HEK293 (cell line): ENCODE data around the gene LIMA1.

ENCODE experiments used
- BCL11A ChIP-seq: fragments of 450-650 bp; formaldehyde crosslinking; IDR thresholded peaks from 2 replicates; pipeline ENCODE4 v1.5.1; 2016; ENCODE audit warnings: low read depth, missing biosample characterization, missing genetic modification characterization
- FEZF1 ChIP-seq: fragments of 450-650 bp; formaldehyde crosslinking; IDR thresholded peaks from 2 replicates; pipeline ENCODE4 v1.5.1; 2016; ENCODE audit warnings: missing biosample characterization, missing genetic modification characterization
- IKZF3 ChIP-seq: fragments of 450-650 bp; IDR thresholded peaks from 2 replicates; pipeline ENCODE4 v1.5.0; 2018; ENCODE audit warnings: missing biosample characterization, mild to moderate bottlenecking, missing genetic modification characterization, moderate library complexity
- PRDM2 ChIP-seq: fragments of 450-650 bp; formaldehyde crosslinking; IDR thresholded peaks from 2 replicates; pipeline ENCODE4 v1.5.1; 2016; ENCODE audit warnings: missing biosample characterization, missing genetic modification characterization, borderline replicate concordance
- REPIN1 ChIP-seq: fragments of 450-650 bp; formaldehyde crosslinking; IDR thresholded peaks from 2 replicates; pipeline ENCODE4 v1.5.1; 2017; ENCODE audit warnings: missing biosample characterization, missing genetic modification characterization, low read depth
- ZBTB11 ChIP-seq: fragments of 450-650 bp; formaldehyde crosslinking; conservative IDR thresholded peaks from 2 replicates; pipeline ENCODE4 v1.5.1; 2016; ENCODE audit warnings: low read depth, missing biosample characterization, missing genetic modification characterization
- ZFP37 ChIP-seq: fragments of 450-650 bp; formaldehyde crosslinking; IDR thresholded peaks from 2 replicates; pipeline ENCODE4 v1.5.1; 2016; ENCODE audit warnings: missing biosample characterization, missing genetic modification characterization
- ZNF112 ChIP-seq: fragments of 450-650 bp; formaldehyde crosslinking; IDR thresholded peaks from 2 replicates; pipeline ENCODE4 v1.5.0; 2017; ENCODE audit warnings: missing biosample characterization, missing genetic modification characterization
- ZNF146 ChIP-seq: fragments of 450-650 bp; formaldehyde crosslinking; IDR thresholded peaks from 2 replicates; pipeline ENCODE4 v1.5.1; 2016; ENCODE audit warnings: missing biosample characterization, missing genetic modification characterization
- ZNF155 ChIP-seq: fragments of 450-650 bp; formaldehyde crosslinking; IDR thresholded peaks from 2 replicates; pipeline ENCODE4 v1.5.1; 2016; ENCODE audit warnings: missing biosample characterization, missing genetic modification characterization
- ZNF202 ChIP-seq: fragments of 450-650 bp; formaldehyde crosslinking; IDR thresholded peaks from 2 replicates; pipeline ENCODE4 v1.5.1; 2016; ENCODE audit warnings: missing biosample characterization, missing genetic modification characterization, borderline replicate concordance
- ZNF280C ChIP-seq: fragments of 450-650 bp; formaldehyde crosslinking; IDR thresholded peaks from 2 replicates; pipeline ENCODE4 v1.5.1; 2016; ENCODE audit warnings: missing biosample characterization, missing genetic modification characterization
- ZNF280D ChIP-seq: fragments of 450-650 bp; formaldehyde crosslinking; IDR thresholded peaks from 2 replicates; pipeline ENCODE4 v1.5.1; 2016; ENCODE audit warnings: missing biosample characterization, missing genetic modification characterization
- ZNF292 ChIP-seq: fragments of 450-650 bp; formaldehyde crosslinking; IDR thresholded peaks from 2 replicates; pipeline ENCODE4 v1.5.1; 2016; ENCODE audit warnings: low read depth, missing biosample characterization, missing genetic modification characterization, borderline replicate concordance
- ZNF341 ChIP-seq: fragments of 450-650 bp; formaldehyde crosslinking; IDR thresholded peaks from 2 replicates; pipeline ENCODE4; 2016; ENCODE audit warnings: low read depth, missing biosample characterization, missing genetic modification characterization
- ZNF394 ChIP-seq: fragments of 450-650 bp; formaldehyde crosslinking; IDR thresholded peaks from 2 replicates; pipeline ENCODE4 v1.5.1; 2016; ENCODE audit warnings: missing biosample characterization, missing genetic modification characterization, mild to moderate bottlenecking, moderate library complexity, borderline replicate concordance
- ZNF501 ChIP-seq: fragments of 450-650 bp; formaldehyde crosslinking; IDR thresholded peaks from 2 replicates; pipeline ENCODE4 v1.5.1; 2016; ENCODE audit warnings: missing biosample characterization, missing genetic modification characterization
- ZNF558 ChIP-seq: fragments of 450-650 bp; formaldehyde crosslinking; IDR thresholded peaks from 2 replicates; pipeline ENCODE4 v1.5.1; 2016; ENCODE audit warnings: missing biosample characterization, missing genetic modification characterization
- ZNF660 ChIP-seq: fragments of 450-650 bp; IDR thresholded peaks from 2 replicates; pipeline ENCODE4 v1.5.1; 2018; ENCODE audit warnings: missing biosample characterization, mild to moderate bottlenecking, missing genetic modification characterization
- ZNF76 ChIP-seq: fragments of 450-650 bp; formaldehyde crosslinking; IDR thresholded peaks from 2 replicates; pipeline ENCODE4; 2016; ENCODE audit warnings: low read depth, missing biosample characterization, missing genetic modification characterization, borderline replicate concordance
- ZNF776 ChIP-seq: fragments of 450-650 bp; formaldehyde crosslinking; IDR thresholded peaks from 2 replicates; pipeline ENCODE4 v1.5.0; 2017; ENCODE audit warnings: missing biosample characterization, missing genetic modification characterization, borderline replicate concordance
- ZNF791 ChIP-seq: fragments of 450-650 bp; formaldehyde crosslinking; IDR thresholded peaks from 2 replicates; pipeline ENCODE4 v1.5.1; 2016; ENCODE audit warnings: missing biosample characterization, missing genetic modification characterization
- TF ChIP-seq, protein P1 (sequence below): fragments of 450-650 bp; formaldehyde crosslinking; IDR thresholded peaks from 2 replicates; pipeline ENCODE4 v1.5.1; 2016; ENCODE audit warnings: missing biosample characterization, missing genetic modification characterization
- TF ChIP-seq, protein P2 (sequence below): fragments of 450-650 bp; formaldehyde crosslinking; IDR thresholded peaks from 2 replicates; pipeline ENCODE4 v1.5.1; 2016; ENCODE audit warnings: missing biosample characterization, missing genetic modification characterization

The LIMA1 gene

DNA sequence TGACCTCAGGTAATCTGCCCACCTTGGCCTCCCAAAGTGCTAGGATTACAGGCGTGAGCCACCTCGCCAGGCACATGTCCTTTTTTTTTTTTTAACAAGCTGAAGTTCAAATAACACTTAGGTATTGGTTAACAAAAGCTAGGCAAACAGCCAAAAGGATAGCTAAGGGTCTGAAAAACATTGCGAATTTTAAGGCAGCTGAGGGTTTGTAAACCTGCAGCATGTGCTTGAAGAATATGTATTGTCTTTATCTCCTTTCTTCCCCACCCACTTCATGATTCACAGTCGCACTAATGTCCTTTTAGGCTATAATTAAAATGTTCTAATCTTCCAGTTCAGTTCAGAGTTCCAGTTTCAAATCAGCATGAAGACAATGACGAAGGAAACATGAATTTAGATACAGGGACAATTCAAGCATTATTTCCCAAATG lies 86.0 kb downstream of the LIMA1 start (continued):
- TF ChIP-seq, protein P1, sequence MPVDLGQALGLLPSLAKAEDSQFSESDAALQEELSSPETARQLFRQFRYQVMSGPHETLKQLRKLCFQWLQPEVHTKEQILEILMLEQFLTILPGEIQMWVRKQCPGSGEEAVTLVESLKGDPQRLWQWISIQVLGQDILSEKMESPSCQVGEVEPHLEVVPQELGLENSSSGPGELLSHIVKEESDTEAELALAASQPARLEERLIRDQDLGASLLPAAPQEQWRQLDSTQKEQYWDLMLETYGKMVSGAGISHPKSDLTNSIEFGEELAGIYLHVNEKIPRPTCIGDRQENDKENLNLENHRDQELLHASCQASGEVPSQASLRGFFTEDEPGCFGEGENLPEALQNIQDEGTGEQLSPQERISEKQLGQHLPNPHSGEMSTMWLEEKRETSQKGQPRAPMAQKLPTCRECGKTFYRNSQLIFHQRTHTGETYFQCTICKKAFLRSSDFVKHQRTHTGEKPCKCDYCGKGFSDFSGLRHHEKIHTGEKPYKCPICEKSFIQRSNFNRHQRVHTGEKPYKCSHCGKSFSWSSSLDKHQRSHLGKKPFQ (tag by site-specific recombination) = no peak
- TF ChIP-seq ZNF501 (tag by site-specific recombination) (no peak), ZNF146 (tag by site-specific recombination) (no peak), ZBTB11 (tag by site-specific recombination) (no peak), ZNF394 (no peak), ZNF280C (no peak), ZNF202 (tag by site-specific recombination) (no peak), ZNF292 (tag by site-specific recombination) (no peak), ZNF112 (tag by site-specific recombination) (no peak), IKZF3 (tag by site-specific recombination) (peak; percentile 68; the same call in 1 of the 2 replicates), ZNF791 (no peak), ZNF76 (tag by site-specific recombination) (no peak), ZNF341 (tag by site-specific recombination) (no peak), BCL11A (tag by site-specific recombination) (no peak), ZNF558 (tag by site-specific recombination) (no peak), PRDM2 (tag by site-specific recombination) (no peak), ZNF660 (tag by site-specific recombination) (no peak), REPIN1 (tag by site-specific recombination) (no peak), ZFP37 (no peak), FEZF1 (tag by site-specific recombination) (peak; percentile 74), ZNF155 (no peak), ZNF776 (tag by site-specific recombination) (no peak), ZNF280D (tag by site-specific recombination) (no peak)
- TF ChIP-seq, protein P2, sequence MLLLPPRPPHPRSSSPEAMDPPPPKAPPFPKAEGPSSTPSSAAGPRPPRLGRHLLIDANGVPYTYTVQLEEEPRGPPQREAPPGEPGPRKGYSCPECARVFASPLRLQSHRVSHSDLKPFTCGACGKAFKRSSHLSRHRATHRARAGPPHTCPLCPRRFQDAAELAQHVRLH (tag by site-specific recombination) = no peak
